Activated T-helper 1 cell treated with Interleukin-2 at 50 U/mL for 16 hours (primary cell): ENCODE results near the gene DDAH1.

ENCODE experiments used
- DNase-seq: peaks from one replicate; pipeline ENCODE4 v3.0.0-alpha.2; 2020; ENCODE audit warnings: low read depth

Gene DDAH1

DNA sequence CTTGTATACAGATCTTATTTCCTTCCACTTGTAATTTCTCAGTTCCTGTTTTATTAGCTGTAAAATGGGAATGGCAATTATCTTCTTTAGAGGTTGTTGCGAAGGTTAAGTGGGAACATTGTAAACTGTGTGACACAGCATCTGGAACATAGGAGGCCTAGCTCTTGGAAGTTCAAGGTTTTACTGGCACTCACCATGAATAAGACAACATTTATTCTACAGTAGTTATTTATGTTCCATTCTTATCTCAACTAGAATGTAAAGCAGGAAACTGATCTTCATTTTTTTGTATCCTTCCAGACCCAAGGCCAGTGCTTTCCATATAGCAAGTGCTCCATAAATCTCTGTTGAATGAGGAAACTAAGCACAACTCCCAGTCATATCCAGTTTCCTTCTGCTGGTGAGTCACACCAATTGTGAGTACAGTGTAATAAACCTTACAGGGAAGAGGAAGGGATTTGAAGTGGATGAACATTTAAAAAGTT is 189.9 kb downstream of the DDAH1 start:
- no peak for DNase-seq

DNA sequence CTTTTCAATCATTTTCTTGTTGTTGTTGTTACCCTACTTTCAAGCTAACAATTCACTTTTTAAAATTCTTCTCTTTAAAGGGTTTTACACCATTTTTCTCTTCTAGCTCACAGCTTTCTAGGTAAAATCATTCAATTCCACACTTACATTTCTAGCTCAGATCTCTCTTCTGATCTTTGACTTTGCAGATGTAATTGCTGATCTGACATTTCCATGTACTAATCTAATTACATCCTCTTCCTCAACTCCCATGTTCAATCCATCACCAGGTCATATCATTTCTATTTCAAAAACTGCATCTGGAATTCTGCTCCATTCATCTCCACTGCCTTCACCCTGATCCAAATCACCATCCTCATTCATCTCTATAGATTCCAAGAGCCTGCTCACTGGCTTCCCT is 191.6 kb downstream of the DDAH1 start:
- no peak for DNase-seq

DNA sequence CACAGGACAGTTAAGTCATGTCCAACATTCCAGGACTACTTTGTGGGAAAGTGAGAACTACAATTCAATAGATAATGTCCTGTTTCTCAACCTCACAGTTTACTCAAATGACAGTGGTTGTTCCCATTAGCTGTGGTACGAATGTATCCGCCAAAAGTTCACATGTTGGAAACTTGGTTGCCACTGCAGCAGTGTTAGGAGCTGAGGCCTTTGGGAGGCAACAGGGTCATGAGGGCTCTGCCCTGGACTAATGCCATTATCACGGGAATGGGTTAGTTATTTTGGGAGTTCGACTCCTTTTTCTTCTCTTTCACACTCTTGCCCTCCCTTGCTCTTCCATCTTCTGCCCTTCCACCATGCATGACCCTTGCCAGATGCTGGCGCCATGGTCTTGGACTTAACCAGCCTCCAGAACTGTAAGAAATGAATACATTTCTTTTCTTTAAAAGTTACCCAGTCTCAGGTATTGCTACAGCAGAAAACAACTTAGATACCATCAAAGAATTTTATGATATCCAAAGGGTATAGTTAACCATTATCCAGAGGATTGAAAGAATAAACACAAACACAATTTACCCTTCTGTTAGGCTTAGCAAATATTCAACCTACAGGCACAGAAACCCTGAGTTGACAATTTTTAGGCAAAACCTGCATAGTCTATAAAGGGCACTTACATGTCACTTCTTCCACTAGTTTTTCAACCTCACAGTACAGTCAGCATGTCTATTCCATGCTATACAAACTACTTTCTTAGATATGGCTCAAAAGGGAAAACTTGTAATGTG is 196.0 kb downstream of the DDAH1 start:
- DNase-seq, result no peak
